Measurements from ENCODE around the gene POLR2I.

- TF ChIP-seq ATF6 (CRISPR knock-in tag; IDR thresholded peaks at IDR 0.05) (no peak), CTCF (IDR thresholded peaks at IDR 0.05) (no peak), JUN (CRISPR knock-in tag; IDR thresholded peaks at IDR 0.05) (no peak), FOXP4 (CRISPR knock-in tag; IDR thresholded peaks at IDR 0.05) (no peak), CDX4 (CRISPR knock-in tag; IDR thresholded peaks at IDR 0.05; ENCODE audit: borderline replicate concordance) (no peak), E2F1 (CRISPR knock-in tag; IDR thresholded peaks at IDR 0.05) (no peak), FOXP1 (CRISPR knock-in tag; IDR thresholded peaks at IDR 0.05; ENCODE audit: borderline replicate concordance) (no peak), CREM (CRISPR knock-in tag; IDR thresholded peaks at IDR 0.05) (no peak), CREB1 (CRISPR knock-in tag; IDR thresholded peaks at IDR 0.05) (no peak), IRF1 (CRISPR knock-in tag; IDR thresholded peaks at IDR 0.05) (no peak), MYBL2 (CRISPR knock-in tag; IDR thresholded peaks at IDR 0.05) (no peak), ETV6 (CRISPR knock-in tag; IDR thresholded peaks at IDR 0.05) (no peak)
Observed at GRCh38 chr19:36081894-36082293, 32.8 kb downstream of the POLR2I start.

Data from WTC11 (cell line).